SK-N-SH treated with all-trans-retinoic acid at 6 μM for 48 hours (cell line): ENCODE measurements around the gene DTD1.

ENCODE experiments used
- CSDC2 ChIP-seq: fragments of 250-450 bp; sonication (Bioruptor Pico); IDR thresholded peaks from 2 replicates; pipeline ENCODE4 v1.5.0; 2020; ENCODE audit warnings: mild to moderate bottlenecking, moderate library complexity
- PPARA ChIP-seq: fragments of 250-450 bp; sonication (Bioruptor Pico); IDR thresholded peaks from 2 replicates; pipeline ENCODE4 v1.5.0; 2020; ENCODE audit warnings: mild to moderate bottlenecking, borderline replicate concordance

- TF ChIP-seq CSDC2: no peak
- no peak for TF ChIP-seq PPARA
Measured at GRCh38 chr20:18571578-18571977, 16.3 kb upstream of the DTD1 start.
